K562 (cell line): Measurements from ENCODE around the gene SPSB1. TPM values are rescaled to one million over a fixed set of nuclear protein-coding genes. Genes with fewer than 3 reads are reported as not detected.

Source experiments
- ERF ChIP-seq: fragments of 450-650 bp; formaldehyde crosslinking; IDR thresholded peaks from 2 replicates; pipeline ENCODE4 v1.4.0; 2020; ENCODE audit warnings: mild to moderate bottlenecking, mixed read lengths
- GTF2B ChIP-seq: IDR thresholded peaks from 2 replicates; pipeline ENCODE4 v1.6.1; 2011; ENCODE audit not compliant: insufficient read length; ENCODE audit errors: extremely low read depth
- HNRNPLL ChIP-seq: fragments of 200-400 bp; formaldehyde crosslinking; IDR thresholded peaks from 2 replicates; pipeline ENCODE4 v1.6.1; 2017; ENCODE audit warnings: low read length, low read depth, mild to moderate bottlenecking; ENCODE audit not compliant: poor library complexity, severe bottlenecking
- JUN ChIP-seq, 2 experiments: sonication (generic) in 1 of 2; formaldehyde crosslinking in 1 of 2; IDR thresholded peaks; 2 replicates each; pipeline versions ENCODE4 v1.6.1 to v1.8.0; 2012 to 2022; ENCODE audit warnings: borderline replicate concordance in 2 of 2, mild to moderate bottlenecking in 2 of 2, improper control_type of control experiment in 1 of 2, low read depth in 1 of 2, low read length in 1 of 2, missing genetic modification reagents in 1 of 2
- MLLT1 ChIP-seq, 2 experiments: fragments of 450-650 bp; IDR thresholded peaks; 2 replicates each; pipeline ENCODE4 v1.6.1; 2016
- NFRKB ChIP-seq: fragments of 450-650 bp; IDR thresholded peaks from 2 replicates; pipeline ENCODE4 v1.6.1; 2016; ENCODE audit warnings: low read depth
- ZFPM2 ChIP-seq: fragments of 250-450 bp; sonication (Bioruptor Pico); IDR thresholded peaks from 2 replicates; pipeline ENCODE4 v1.5.1; 2022; ENCODE audit warnings: mild to moderate bottlenecking
- ZNF277 ChIP-seq: fragments of 250-450 bp; sonication (Bioruptor Pico); IDR thresholded peaks from 2 replicates; pipeline ENCODE4 v1.8.0; 2022; ENCODE audit warnings: inconsistent platforms, mild to moderate bottlenecking, moderate library complexity, borderline replicate concordance
- polyA plus RNA-seq, 8 experiments: library from polyadenylated mRNA; depleted of rRNA in 4 of 8; stranded (reverse) in 5 of 8; unstranded in 3 of 8; fragments of >200 nt; fragmentation: Nextera tagmentation in 2 of 8; fragmentation: Illumina TruSeq in 1 of 8; extraction: Ambion mirVana in 2 of 8; extraction: Trizol in 1 of 8; gene quantifications; 2 replicates each; pipeline versions ENCODE4 v1.2.1 to v1.2.3, GENCODE V29; 2011 to 2014; ENCODE audit warnings: inconsistent platforms in 1 of 8, missing spikeins in 1 of 8
- total RNA-seq, 7 experiments: library from RNA; depleted of rRNA in 6 of 7; stranded (reverse); fragments of >200 nt in 6 of 7; fragmentation: Illumina TruSeq in 2 of 7; extraction: Trizol in 2 of 7; gene quantifications; 2 replicates each; pipeline versions ENCODE4 v1.2.1 to v1.2.3, GENCODE V29; 2011 to 2021; ENCODE audit warnings: low replicate concordance in 1 of 7

The SPSB1 gene
- total and polyA plus RNA-seq, 9 of the 15 experiments (the other 6 are each of a cell fraction or from before 2014, with no cell fraction given) = 0.06 to 0.35 (median 0.14) TPM; not detected in 6

GRCh38 chr1:9251501-9251900 is 41.2 kb upstream of the SPSB1 start (continued):
- TF ChIP-seq ZNF277 (CRISPR knock-in tag) = no peak
- TF ChIP-seq HNRNPLL = no peak
- no peak for TF ChIP-seq NFRKB
- no peak for TF ChIP-seq GTF2B
- TF ChIP-seq ERF (CRISPR knock-in tag) = no peak
- no peak for TF ChIP-seq JUN (IDR thresholded peaks at IDR 0.05; ENCODE audit: borderline replicate concordance, low read depth, low read length)
- TF ChIP-seq JUN (CRISPR knock-in tag; IDR thresholded peaks at IDR 0.05; ENCODE audit: borderline replicate concordance) = no peak
- no peak for TF ChIP-seq MLLT1 (IDR thresholded peaks at IDR 0.05)
- TF ChIP-seq ZFPM2 (CRISPR knock-in tag) = no peak
